H9 (cell line): ENCODE data around the gene TFRC. TPM values are rescaled to one million over a fixed set of nuclear protein-coding genes. Genes with fewer than 3 reads are reported as not detected.

Source experiments
- DNase-seq: peaks from one replicate; pipeline ENCODE4 v3.0.0-alpha.2; 2017
- H2AFZ ChIP-seq: one replicate; pipeline ENCODE4 v1.6.1; 2013; ENCODE audit warnings: mild to moderate bottlenecking, low read length, control low read depth, moderate library complexity
- H2AK5ac ChIP-seq: 2 replicates; pipeline ENCODE4 v1.6.1; 2013; ENCODE audit warnings: low read length, control low read depth, mixed read lengths; ENCODE audit not compliant: insufficient read length
- H2BK120ac ChIP-seq: one replicate; pipeline ENCODE4 v1.6.1; 2013; ENCODE audit warnings: low read depth, mild to moderate bottlenecking, low read length, control low read depth, inconsistent platforms; ENCODE audit not compliant: poor library complexity, severe bottlenecking
- H2BK12ac ChIP-seq: 2 replicates; pipeline ENCODE4 v1.6.1; 2013; ENCODE audit warnings: low read length, control low read depth, mixed read lengths, low read depth; ENCODE audit not compliant: insufficient read length
- H2BK15ac ChIP-seq: 2 replicates; pipeline ENCODE4 v1.6.1; 2013; ENCODE audit warnings: low read depth, low read length, control low read depth
- H2BK20ac ChIP-seq: one replicate; pipeline ENCODE4 v1.6.1; 2013; ENCODE audit warnings: low read depth, mild to moderate bottlenecking, low read length, control low read depth, inconsistent platforms; ENCODE audit not compliant: poor library complexity, severe bottlenecking
- H2BK5ac ChIP-seq: 2 replicates; pipeline ENCODE4 v1.6.1; 2013; ENCODE audit warnings: low read length, control low read depth, mixed read lengths; ENCODE audit not compliant: insufficient read length
- H3K14ac ChIP-seq: 2 replicates; pipeline ENCODE4 v1.6.1; 2013; ENCODE audit warnings: low read length, control low read depth; ENCODE audit not compliant: insufficient read depth
- H3K18ac ChIP-seq: 2 replicates; pipeline ENCODE4 v1.6.1; 2013; ENCODE audit warnings: low read depth, mild to moderate bottlenecking, mixed read lengths, low read length, control low read depth; ENCODE audit not compliant: insufficient read length
- H3K23ac ChIP-seq: 2 replicates; pipeline ENCODE4 v1.6.1; 2013; ENCODE audit warnings: low read length, control low read depth, mixed read lengths, low read depth; ENCODE audit not compliant: insufficient read length
- H3K23me2 ChIP-seq: 2 replicates; pipeline ENCODE4 v1.6.1; 2013; ENCODE audit warnings: low read depth, mild to moderate bottlenecking, mixed read lengths, low read length, control low read depth; ENCODE audit not compliant: insufficient read length, poor library complexity, severe bottlenecking
- H3K27ac ChIP-seq: 2 replicates; pipeline ENCODE4 v1.5.1; 2013; ENCODE audit warnings: low read length, control low read depth, mixed read lengths, low read depth; ENCODE audit not compliant: insufficient read length
- H3K27me3 ChIP-seq: 2 replicates; pipeline ENCODE4 v1.6.1; 2013; ENCODE audit warnings: low read length, control low read depth, inconsistent platforms; ENCODE audit not compliant: insufficient read depth
- H3K4ac ChIP-seq: 2 replicates; pipeline ENCODE4 v1.6.1; 2013; ENCODE audit warnings: low read depth, mild to moderate bottlenecking, control low read depth, inconsistent platforms, low read length, moderate library complexity
- H3K4me1 ChIP-seq: 2 replicates; pipeline ENCODE4 v1.6.1; 2013; ENCODE audit warnings: low read length, control low read depth, inconsistent platforms; ENCODE audit not compliant: insufficient read depth
- H3K4me2 ChIP-seq: 2 replicates; pipeline ENCODE4 v1.6.1; 2013; ENCODE audit warnings: low read length, control low read depth, mixed read lengths; ENCODE audit not compliant: insufficient read length, insufficient read depth
- H3K56ac ChIP-seq: 2 replicates; pipeline ENCODE4 v1.6.1; 2013; ENCODE audit warnings: low read depth, mild to moderate bottlenecking, mixed read lengths, low read length, control low read depth; ENCODE audit not compliant: insufficient read length
- H3K79me1 ChIP-seq: 2 replicates; pipeline ENCODE4 v1.6.1; 2013; ENCODE audit warnings: low read depth, mild to moderate bottlenecking, moderate library complexity, low read length, control low read depth, inconsistent platforms; ENCODE audit not compliant: insufficient read depth, poor library complexity, severe bottlenecking
- H3K79me2 ChIP-seq: 2 replicates; pipeline ENCODE4 v1.6.1; 2013; ENCODE audit warnings: low read length, control low read depth, inconsistent platforms; ENCODE audit not compliant: insufficient read depth
- H3K9ac ChIP-seq: 2 replicates; pipeline ENCODE4 v1.6.1; 2013; ENCODE audit warnings: low read length, control low read depth, mixed read lengths; ENCODE audit not compliant: insufficient read length; ENCODE audit errors: extremely low read depth
- H3K9me3 ChIP-seq: one replicate; pipeline ENCODE4 v1.6.1; 2013; ENCODE audit warnings: low read depth, low read length, inconsistent platforms; ENCODE audit not compliant: control insufficient read depth
- H3T11ph ChIP-seq: one replicate; pipeline ENCODE4 v1.6.1; 2013; ENCODE audit warnings: mild to moderate bottlenecking, low read length, control low read depth, inconsistent platforms
- H4K20me1 ChIP-seq: one replicate; pipeline ENCODE4 v1.6.1; 2013; ENCODE audit not compliant: control insufficient read depth, insufficient read length, insufficient read depth
- H4K5ac ChIP-seq: 2 replicates; pipeline ENCODE4 v1.6.1; 2013; ENCODE audit warnings: low read depth, mild to moderate bottlenecking, mixed read lengths, low read length, control low read depth; ENCODE audit not compliant: insufficient read length
- H4K8ac ChIP-seq: replicated peaks from 2 replicates; pipeline ENCODE4 v1.6.1; 2013; ENCODE audit warnings: low read length, control low read depth, mixed read lengths, low read depth; ENCODE audit not compliant: insufficient read length
- H4K91ac ChIP-seq: 2 replicates; pipeline ENCODE4 v1.6.1; 2013; ENCODE audit warnings: low read depth, mild to moderate bottlenecking, moderate library complexity, mixed read lengths, low read length, control low read depth; ENCODE audit not compliant: insufficient read length
- H3K27ac Mint-ChIP-seq, 3 experiments: 2 replicates in 2 of 3; 3 replicates in 1 of 3; pipeline ENCODE4 v1.8.0; 2020 to 2021; ENCODE audit warnings: mixed read lengths in 3 of 3, mild to moderate bottlenecking in 1 of 3, moderate library complexity in 1 of 3
- H3K27me3 Mint-ChIP-seq: 2 replicates; pipeline ENCODE4 v1.8.0; 2021; ENCODE audit warnings: low read depth, mild to moderate bottlenecking, moderate library complexity, mixed read lengths
- H3K36me3 Mint-ChIP-seq, 3 experiments: 2 replicates in 2 of 3; 3 replicates in 1 of 3; pipeline ENCODE4 v1.8.0; 2020 to 2021; ENCODE audit warnings: low read depth in 3 of 3, mixed read lengths in 3 of 3; ENCODE audit not compliant: insufficient read depth in 1 of 3
- H3K4me1 Mint-ChIP-seq, 2 experiments: 2 replicates each; pipeline ENCODE4 v1.8.0; 2020; ENCODE audit warnings: mixed read lengths in 2 of 2
- H3K4me3 Mint-ChIP-seq, 2 experiments: 2 replicates in 1 of 2; 3 replicates in 1 of 2; pipeline ENCODE4 v1.8.0; 2020 to 2021; ENCODE audit warnings: mild to moderate bottlenecking in 2 of 2, mixed read lengths in 2 of 2, moderate library complexity in 1 of 2
- H3K9me3 Mint-ChIP-seq, 2 experiments: 2 replicates in 1 of 2; 3 replicates in 1 of 2; pipeline ENCODE4 v1.8.0; 2020; ENCODE audit warnings: mild to moderate bottlenecking in 2 of 2, mixed read lengths in 2 of 2, moderate library complexity in 1 of 2
- WGBS: extraction: QIAGEN DNeasy Blood & Tissue Kit; methylation state at CpG from one replicate; pipeline ENCODE4 v1.1.7; 2013; ENCODE audit warnings: missing lambda C conversion rate, low lambda C conversion rate, mixed read lengths; ENCODE audit not compliant: insufficient read length; ENCODE audit errors: extremely low coverage; 5-methylcytosine and 5-hydroxymethylcytosine counted together
- total RNA-seq: library from RNA; stranded (reverse); gene quantifications from 2 replicates; pipeline ENCODE4 v1.2.1, GENCODE V29; 2021
- TF ChIP-seq, protein P1 (sequence below): fragments of 200-600 bp; sonication (generic); conservative IDR thresholded peaks from 3 replicates; pipeline ENCODE4 v1.8.0; 2021; ENCODE audit warnings: antibody characterized with exemption, mild to moderate bottlenecking

Gene TFRC
- total RNA-seq, 1 experiment from 2014 or later, result 135 TPM

- Histone ChIP-seq H3K9me3 (no peaks in the 10 kb centered on the region), H2BK120ac (no peak overlapping the region), H2AK5ac (no peak overlapping the region), H3K14ac (no peak overlapping the region), H3K79me2 (no peaks in the 10 kb centered on the region), H3K27ac (peak overlapping the region; percentile 17), H4K5ac (no peak overlapping the region), H2AFZ (no peak overlapping the region), H3K18ac (no peak overlapping the region), H3K23me2 (no peaks in the 10 kb centered on the region), H4K91ac (no peak overlapping the region), H3K4me1 (peaks cover 5% of the 10 kb centered on the region), H2BK20ac (no peak overlapping the region), H2BK5ac (no peak overlapping the region), H3K56ac (no peak overlapping the region), H3K23ac (no peak overlapping the region), H3T11ph (no peak overlapping the region), H3K4me2 (no peak overlapping the region), H4K20me1 (no peaks in the 10 kb centered on the region), H3K27me3 (no peaks in the 10 kb centered on the region), H2BK12ac (no peak overlapping the region), H3K4ac (no peak overlapping the region), H3K9ac (no peak overlapping the region), H2BK15ac (no peak overlapping the region), H3K79me1 (no peaks in the 10 kb centered on the region), H4K8ac (no peak overlapping the region)
- no peak for DNase-seq
- Mint-ChIP-seq H3K27me3 (no peaks in the 10 kb centered on the region), H3K36me3 (peaks cover 56 to 94% (median 89%) of the 10 kb centered on the region in 3 experiments; a peak in 6 of 7 replicates), H3K4me3 (no peak overlapping the region), H3K4me1 (peaks cover 25 to 29% of the 10 kb centered on the region in 2 experiments), H3K9me3 (no peaks in the 10 kb centered on the region), H3K27ac (peak overlapping the region in 2 of 3 experiments; percentile 29 to 44; a peak in 5 of 7 replicates)
- WGBS, result no CpG with 5 or more reads among the region's 8 CpGs
- TF ChIP-seq, protein P1, sequence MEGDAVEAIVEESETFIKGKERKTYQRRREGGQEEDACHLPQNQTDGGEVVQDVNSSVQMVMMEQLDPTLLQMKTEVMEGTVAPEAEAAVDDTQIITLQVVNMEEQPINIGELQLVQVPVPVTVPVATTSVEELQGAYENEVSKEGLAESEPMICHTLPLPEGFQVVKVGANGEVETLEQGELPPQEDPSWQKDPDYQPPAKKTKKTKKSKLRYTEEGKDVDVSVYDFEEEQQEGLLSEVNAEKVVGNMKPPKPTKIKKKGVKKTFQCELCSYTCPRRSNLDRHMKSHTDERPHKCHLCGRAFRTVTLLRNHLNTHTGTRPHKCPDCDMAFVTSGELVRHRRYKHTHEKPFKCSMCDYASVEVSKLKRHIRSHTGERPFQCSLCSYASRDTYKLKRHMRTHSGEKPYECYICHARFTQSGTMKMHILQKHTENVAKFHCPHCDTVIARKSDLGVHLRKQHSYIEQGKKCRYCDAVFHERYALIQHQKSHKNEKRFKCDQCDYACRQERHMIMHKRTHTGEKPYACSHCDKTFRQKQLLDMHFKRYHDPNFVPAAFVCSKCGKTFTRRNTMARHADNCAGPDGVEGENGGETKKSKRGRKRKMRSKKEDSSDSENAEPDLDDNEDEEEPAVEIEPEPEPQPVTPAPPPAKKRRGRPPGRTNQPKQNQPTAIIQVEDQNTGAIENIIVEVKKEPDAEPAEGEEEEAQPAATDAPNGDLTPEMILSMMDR, result no peak
Observed at GRCh38 chr3:196055240-196055639, 26.6 kb downstream of the TFRC start.
